Measurements from ENCODE around the gene SLC22A1. TPM values are rescaled to one million over a fixed set of nuclear protein-coding genes. Genes with fewer than 3 reads are reported as not detected.
A peak's percentile ranks its signal among the peaks of the same experiment; 100 is the strongest.

SLC22A1 gene
- total RNA-seq, 1 donor from 2014 or later = 2.6 TPM

GRCh38 chr6:160128879-160129516 is 7.4 kb downstream of the SLC22A1 start:
- no peaks in the 10 kb centered on the region for H3K27me3 ChIP-seq (ENCODE audit: low read depth)
- intact Hi-C loops (cut with DNase I) = no loop called here
- H3K4me3 ChIP-seq = no peak overlapping the region
- DNase-seq (no peak), ATAC-seq (peak; percentile 11 to 12)
- TF ChIP-seq, protein P1, sequence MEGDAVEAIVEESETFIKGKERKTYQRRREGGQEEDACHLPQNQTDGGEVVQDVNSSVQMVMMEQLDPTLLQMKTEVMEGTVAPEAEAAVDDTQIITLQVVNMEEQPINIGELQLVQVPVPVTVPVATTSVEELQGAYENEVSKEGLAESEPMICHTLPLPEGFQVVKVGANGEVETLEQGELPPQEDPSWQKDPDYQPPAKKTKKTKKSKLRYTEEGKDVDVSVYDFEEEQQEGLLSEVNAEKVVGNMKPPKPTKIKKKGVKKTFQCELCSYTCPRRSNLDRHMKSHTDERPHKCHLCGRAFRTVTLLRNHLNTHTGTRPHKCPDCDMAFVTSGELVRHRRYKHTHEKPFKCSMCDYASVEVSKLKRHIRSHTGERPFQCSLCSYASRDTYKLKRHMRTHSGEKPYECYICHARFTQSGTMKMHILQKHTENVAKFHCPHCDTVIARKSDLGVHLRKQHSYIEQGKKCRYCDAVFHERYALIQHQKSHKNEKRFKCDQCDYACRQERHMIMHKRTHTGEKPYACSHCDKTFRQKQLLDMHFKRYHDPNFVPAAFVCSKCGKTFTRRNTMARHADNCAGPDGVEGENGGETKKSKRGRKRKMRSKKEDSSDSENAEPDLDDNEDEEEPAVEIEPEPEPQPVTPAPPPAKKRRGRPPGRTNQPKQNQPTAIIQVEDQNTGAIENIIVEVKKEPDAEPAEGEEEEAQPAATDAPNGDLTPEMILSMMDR (IDR thresholded peaks at IDR 0.05) = no peak
- H3K4me1 ChIP-seq = no peaks in the 10 kb centered on the region
- H3K9me3 ChIP-seq = no peaks in the 10 kb centered on the region
- H3K36me3 ChIP-seq = no peaks in the 10 kb centered on the region
- no peak overlapping the region for H3K27ac ChIP-seq

- ATAC-seq = no peak
- Histone ChIP-seq H3K4me1 (no peaks in the 10 kb centered on the region), H3K9me3 (no peaks in the 10 kb centered on the region), H3K27me3 (ENCODE audit: low read depth) (no peaks in the 10 kb centered on the region), H3K4me3 (no peak overlapping the region), H3K27ac (no peak overlapping the region), H3K36me3 (no peaks in the 10 kb centered on the region)
- intact Hi-C loops (cut with DNase I) = no loop called here
- TF ChIP-seq, protein P1 (IDR thresholded peaks at IDR 0.05) = no peak
- DNase-seq = no peak
These were observed 8.4 kb downstream of the SLC22A1 start for GRCh38 chr6:160129881-160130615.

DNA sequence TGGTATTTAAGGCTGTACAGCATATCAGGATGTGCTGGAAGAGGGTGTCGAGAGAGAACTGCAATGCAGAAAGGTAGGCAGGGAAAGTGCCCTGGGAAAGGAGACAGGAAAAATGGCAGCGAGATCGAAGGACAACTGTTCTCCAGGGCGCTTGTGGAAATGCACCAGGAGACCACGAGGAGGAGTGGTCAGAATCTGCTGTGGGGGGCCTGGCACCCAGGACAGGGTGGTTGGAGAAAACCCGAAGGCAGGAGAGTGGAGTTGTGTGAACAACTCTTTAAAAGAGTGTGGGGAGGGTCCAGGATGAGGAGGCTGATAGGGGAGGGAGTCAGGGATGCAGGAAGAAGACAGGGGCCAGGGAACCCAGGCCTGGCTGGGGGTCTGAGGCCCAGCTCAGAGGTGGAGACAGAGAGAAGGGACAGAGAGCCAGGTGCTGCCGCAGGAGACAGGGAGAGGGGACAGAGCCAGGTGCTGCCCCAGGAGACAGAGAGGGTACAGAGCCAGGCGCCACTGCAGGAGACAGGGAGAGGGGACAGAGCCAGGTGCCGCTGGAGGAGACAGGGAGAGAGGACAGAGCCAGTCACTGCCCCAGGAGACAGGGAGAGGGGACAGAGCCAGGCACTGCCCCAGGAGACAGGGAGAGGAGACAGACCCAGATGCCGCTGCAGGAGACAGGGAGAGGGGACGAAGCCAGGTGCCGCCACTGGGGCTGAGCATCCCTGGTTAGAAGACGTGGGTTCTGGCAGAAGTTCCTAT is 9.3 kb downstream of the SLC22A1 start:
- Histone ChIP-seq H3K4me3 (no peak overlapping the region), H3K36me3 (no peaks in the 10 kb centered on the region), H3K27ac (no peak overlapping the region), H3K4me1 (no peaks in the 10 kb centered on the region), H3K9me3 (no peaks in the 10 kb centered on the region), H3K27me3 (ENCODE audit: low read depth) (no peaks in the 10 kb centered on the region)
- TF ChIP-seq, protein P1 (IDR thresholded peaks at IDR 0.05) = no peak
- no peak for DNase-seq
- intact Hi-C loops (cut with DNase I) = no loop called here
- ATAC-seq = no peak

DNA sequence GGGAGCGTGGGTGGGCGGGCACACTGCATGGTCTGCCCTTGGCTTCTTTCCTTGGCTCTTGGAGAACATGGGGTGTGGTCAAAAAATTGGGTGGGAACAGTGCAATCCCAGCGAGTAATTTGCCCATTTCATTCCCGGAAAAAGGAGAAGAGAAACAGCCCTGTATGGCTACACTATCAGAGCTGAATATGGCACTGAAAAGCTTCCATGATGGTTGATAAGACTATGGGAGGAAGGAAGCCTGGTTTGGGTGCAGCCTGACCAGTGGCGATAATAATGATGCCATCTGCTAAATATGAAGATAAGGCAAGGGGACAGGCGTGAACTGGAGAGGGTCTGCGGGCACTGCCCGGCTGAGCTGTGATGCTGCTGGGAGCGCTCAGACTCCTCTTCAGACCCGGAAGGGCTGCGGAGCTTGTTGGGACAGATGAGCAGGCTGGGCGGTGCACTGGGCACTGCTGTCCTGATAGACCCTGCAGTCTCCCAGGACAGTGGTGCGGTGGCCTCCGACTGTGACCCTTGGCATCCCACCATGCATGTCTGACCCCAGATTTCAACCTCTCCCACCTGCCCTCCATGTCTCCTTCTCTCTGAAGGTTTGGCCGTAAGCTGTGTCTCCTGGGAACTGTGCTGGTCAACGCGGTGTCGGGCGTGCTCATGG is 10.2 kb downstream of the SLC22A1 start:
- H3K9me3 ChIP-seq = no peaks in the 10 kb centered on the region
- no peak overlapping the region for H3K27ac ChIP-seq
- H3K36me3 ChIP-seq = no peaks in the 10 kb centered on the region
- H3K4me1 ChIP-seq = no peaks in the 10 kb centered on the region
- DNase-seq (no peak), ATAC-seq (no peak)
- intact Hi-C loops (cut with DNase I) = no loop called here
- no peak overlapping the region for H3K4me3 ChIP-seq
- TF ChIP-seq, protein P1 (IDR thresholded peaks at IDR 0.05) = no peak
- H3K27me3 ChIP-seq (ENCODE audit: low read depth) = no peaks in the 10 kb centered on the region

DNA sequence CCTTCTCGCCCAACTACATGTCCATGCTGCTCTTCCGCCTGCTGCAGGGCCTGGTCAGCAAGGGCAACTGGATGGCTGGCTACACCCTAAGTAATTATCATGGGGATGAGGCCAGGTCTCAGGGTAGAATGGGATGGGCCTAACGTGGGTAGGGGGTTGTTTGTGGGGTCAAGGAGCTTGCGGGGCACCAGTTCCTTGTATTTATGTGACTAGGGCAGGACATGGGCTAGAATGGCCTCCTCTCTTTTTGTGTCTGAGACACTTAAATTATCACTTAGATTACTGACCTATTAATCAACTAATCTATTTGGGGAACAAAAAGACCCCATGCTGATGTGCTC is 10.7 kb downstream of the SLC22A1 start:
- no peaks in the 10 kb centered on the region for H3K36me3 ChIP-seq
- TF ChIP-seq, protein P1 (IDR thresholded peaks at IDR 0.05) = no peak
- no peaks in the 10 kb centered on the region for H3K27me3 ChIP-seq (ENCODE audit: low read depth)
- no peaks in the 10 kb centered on the region for H3K4me1 ChIP-seq
- no peak overlapping the region for H3K27ac ChIP-seq
- H3K9me3 ChIP-seq = no peaks in the 10 kb centered on the region
- ATAC-seq = no peak
- no peak overlapping the region for H3K4me3 ChIP-seq
- intact Hi-C loops (cut with DNase I) = no loop called here
- no peak for DNase-seq

Data from lower lobe of right lung (tissue), 2 donors.